GM19238 (cell line): ENCODE results near the gene LOXL4.

Experiments used
- DNase-seq: peaks from one replicate; pipeline ENCODE4 v3.0.0; 2011; ENCODE audit warnings: low spot score; ENCODE audit not compliant: insufficient read length

The LOXL4 gene

DNA sequence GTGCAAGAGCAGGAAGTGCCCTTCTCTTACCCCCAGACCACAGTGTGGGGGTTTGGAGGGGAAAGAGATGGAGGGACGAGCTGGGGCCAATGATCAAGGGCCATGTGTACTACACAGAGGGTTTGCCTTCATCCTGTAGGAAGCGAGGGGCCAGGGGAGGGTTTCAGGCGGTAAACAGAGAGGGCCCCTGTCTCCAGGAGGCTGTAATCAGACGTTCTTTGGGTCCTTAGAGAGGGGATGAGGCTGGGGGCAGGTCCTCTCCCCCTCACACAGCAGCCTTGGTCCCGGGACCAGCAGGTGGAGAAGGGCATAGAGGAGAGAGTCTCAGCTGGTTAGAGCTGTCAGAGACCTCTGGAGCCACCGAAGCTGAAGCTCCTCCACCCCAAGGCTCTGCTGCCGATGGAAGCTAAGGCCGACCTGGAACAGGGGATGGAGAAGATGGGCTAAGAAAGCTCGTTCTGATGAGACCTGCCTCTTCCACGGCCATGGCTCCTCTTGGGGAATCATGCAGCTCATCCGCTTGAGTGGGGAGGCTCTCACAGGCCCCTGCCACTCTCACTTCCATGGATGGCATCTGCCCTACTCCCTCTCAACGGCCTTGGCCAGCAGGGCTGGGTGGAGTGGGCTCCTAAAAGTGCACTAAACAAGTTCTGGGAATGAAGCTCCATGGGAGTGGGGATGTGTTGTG, 3.5 kb downstream of the LOXL4 start:
- DNase-seq: no peak

- no peak for DNase-seq
Observed at GRCh38 chr10:98263088-98263487, 4.9 kb downstream of the LOXL4 start.

- DNase-seq: no peak
Observed at GRCh38 chr10:98262571-98262970, 5.4 kb downstream of the LOXL4 start.

DNA sequence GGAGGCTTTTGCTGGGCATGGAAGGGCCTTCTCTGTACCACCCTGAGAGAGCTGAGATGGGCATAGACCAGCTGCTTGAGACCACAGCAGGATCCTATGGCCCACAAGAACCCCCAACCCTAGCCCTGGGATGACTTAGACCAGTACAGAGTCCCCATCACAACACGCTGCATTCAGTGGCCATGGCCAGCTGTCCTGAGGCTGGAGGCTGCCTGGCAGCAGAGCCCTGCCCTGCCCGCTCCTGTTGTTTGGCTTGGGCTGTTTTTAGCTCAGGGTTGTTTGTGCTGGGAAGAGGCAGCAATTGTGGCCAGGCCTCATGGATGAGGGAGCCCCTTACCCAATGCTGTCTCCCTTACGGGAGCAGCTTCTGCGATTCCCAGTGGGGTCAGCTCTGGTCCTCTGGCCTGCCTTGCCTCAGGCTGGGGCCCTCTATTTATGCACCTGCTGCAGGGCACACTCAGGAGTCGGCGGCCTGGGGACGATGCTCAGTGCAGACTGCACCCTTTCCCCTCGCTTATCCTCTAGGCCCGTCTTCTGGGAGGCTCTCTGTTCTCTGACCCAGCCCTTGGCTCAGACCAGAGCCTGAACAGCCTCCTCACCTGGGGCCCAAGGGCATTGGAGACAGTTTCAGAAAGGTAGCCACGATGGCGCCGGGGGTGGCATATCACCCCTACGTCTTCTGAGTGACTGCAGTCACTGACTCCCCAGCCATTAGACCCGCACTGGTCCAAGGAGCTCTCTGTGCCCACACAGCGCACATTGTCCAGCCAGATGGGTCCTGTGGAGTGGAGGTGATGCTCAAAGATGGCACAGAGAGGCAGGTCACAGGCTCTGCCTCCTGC, 6.3 kb downstream of the LOXL4 start:
- no peak for DNase-seq

DNA sequence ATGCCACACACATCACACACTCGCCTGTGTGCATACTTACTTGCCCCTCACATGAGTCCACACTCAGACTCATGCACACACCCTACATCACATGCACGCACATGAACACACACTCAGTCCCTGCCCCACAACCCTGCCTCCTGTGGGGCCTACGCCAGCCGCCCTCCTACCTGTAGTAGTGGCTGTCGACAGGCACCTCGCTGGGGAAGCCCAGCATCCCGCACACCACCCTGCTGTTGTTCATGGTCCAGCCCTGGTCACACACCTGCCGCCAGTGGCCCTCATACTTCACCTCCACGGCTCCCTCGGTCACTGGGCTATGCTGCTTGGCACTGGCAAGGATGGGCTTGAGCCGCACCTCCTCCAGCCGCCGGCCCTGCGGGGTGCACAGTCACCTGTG, 7.2 kb downstream of the LOXL4 start:
- DNase-seq: no peak

- no peak for DNase-seq
Observed at GRCh38 chr10:98260350-98260749, 7.6 kb downstream of the LOXL4 start.

- no peak for DNase-seq
Observed at GRCh38 chr10:98259606-98260315, 8.2 kb downstream of the LOXL4 start.

GRCh38 chr10:98258683-98259454, 9.1 kb downstream of the LOXL4 start:
- no peak for DNase-seq

- no peak for DNase-seq
Observed at GRCh38 chr10:98257961-98258360, 10.0 kb downstream of the LOXL4 start.

DNA sequence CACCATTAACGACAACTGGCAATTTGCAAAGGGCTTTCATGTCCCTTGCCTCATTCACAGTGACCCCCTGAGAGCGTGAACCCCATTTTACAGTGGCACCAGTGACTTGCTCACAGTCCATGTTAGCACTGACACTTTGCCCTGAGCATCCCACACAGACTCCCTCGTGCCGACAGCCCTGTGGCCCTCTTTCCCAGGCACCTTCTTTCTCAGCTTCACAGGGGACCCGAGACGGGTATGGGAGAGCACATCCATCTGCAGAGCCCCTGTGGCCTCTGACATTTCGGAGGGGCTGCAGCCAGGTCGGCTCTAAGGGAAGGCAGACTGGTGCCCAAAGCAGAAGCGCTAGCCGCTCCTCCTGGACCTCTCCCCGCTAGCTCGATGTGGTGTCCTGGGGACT, 10.8 kb downstream of the LOXL4 start:
- DNase-seq: no peak

DNA sequence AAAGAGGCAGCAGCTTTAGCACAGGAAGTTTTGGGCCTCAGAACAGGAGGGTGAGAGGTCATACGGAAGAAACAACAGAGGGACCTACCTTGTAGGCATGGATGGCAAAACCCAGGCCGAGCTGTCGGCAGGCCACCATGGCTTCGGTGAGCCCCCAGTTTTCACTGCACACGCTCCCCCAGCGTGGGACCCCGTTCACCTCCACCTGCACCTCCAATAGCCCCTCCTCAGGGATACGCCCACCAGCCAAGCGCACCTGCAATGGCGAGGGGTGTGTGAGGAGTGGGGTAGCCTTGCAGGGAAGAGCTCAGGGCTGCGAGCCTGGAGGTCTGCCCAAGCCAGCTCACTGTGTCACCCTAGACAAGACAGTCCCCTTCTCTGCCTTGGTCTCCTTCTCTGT, 11.3 kb downstream of the LOXL4 start:
- no peak for DNase-seq

DNA sequence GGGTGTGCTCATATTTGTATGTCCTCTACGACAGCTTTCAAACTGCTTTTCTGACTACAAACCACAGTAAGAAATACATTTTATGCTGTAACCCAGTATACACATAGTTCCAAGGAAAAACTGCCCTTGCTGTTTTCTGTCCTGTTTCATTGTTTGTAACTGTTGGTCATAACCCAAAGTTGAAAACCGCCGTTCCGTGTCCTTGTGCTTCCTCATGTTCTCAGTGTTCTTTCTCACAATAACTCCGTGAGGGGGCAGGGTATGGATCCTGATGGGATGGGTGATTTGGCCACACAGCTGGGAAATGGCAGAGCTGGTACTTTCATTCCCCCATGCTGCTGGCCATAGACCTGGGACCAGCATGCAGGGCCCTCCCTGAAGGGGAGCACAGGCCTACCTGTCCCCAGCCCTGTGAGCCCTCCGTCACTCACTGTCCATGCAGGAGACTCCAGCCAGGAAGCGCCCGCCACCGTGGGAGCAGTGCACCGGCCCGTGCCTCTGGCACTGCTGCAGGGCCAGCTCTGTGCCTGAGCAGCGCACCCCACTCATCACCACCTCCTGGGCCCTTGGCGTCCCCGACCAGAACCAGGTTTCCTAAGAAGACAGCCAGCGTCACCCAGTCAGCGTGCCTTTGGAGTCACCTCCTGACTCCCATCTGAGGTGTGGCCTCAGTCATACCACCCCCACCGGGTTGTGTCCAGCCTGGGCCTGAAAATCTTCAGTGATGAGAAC, 12.7 kb downstream of the LOXL4 start:
- DNase-seq: no peak

DNA sequence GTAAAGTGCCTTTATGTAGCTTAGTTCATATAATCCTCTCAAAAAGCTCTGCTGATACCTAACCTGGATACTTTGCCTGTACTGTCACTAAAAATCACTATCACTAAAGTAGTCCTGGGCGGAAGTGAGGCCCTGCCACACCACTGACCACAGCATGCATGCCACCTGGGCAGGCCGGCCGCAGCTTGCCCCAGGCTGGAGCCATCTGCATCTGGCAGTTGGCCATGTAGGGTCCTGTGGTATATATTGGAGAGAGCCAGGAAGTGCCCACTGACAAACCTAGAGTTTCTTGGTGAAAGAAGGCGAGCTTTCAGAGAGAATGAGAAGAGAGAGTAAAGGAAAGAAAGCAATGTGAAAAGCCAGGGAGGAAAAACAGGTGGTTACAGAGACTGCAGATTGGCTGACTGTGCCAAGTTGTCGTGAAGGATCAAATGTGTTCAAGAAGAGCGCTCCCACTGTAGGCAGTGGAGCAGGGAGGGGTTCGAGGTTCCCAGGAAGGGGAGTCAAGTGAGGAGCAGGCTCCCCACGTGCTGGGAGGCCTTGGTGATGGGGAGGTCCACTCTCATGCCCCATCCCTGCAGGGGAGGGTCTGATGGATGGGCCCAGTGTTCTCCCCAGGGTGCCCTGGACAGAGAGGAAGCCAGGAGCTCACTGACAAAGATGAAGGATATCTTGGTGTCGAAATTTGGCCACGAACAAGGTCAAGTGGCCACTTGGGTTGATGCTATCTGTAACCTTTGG, 13.6 kb downstream of the LOXL4 start:
- DNase-seq: no peak

DNA sequence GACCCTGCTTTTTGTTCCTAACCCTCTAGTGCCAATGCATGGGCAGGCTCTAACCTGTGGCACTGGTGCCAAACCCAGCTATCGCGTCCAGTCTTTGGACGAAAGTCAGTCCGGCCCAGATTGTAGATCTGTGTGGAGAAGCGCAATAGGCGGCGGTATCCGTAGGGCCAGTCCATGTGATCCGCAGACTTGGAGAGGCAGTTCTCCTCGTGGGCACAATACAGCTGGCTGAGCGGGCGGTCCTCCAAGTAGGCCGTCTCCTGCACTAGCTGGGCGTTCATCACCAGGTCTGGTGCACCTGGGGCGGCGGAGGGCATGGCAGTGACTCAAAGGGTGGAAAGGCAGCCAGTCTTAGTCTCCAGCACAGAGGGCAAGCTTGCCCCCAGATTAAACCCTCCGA, 14.5 kb downstream of the LOXL4 start:
- DNase-seq: no peak

GRCh38 chr10:98252464-98252863, 15.5 kb downstream of the LOXL4 start:
- DNase-seq: no peak

DNA sequence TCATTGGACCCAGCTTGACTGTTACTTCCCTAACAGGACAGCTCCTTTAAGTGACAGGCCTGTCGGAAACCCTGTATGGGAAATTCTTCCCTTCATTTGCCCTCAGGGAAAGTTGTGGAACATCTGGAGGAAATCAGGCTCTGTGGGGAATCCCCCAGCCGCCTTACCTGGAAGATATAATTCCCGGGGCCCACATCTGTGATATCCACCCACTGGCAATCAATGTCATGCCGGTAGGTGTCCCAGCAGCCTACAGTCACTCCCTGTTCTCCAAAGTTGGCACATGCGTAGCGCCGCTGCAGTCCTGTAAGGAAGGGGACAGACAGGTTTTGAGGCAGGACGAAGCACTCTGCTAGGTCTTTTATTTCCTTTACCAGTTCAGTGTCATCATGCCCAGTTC, 16.6 kb downstream of the LOXL4 start:
- no peak for DNase-seq

DNA sequence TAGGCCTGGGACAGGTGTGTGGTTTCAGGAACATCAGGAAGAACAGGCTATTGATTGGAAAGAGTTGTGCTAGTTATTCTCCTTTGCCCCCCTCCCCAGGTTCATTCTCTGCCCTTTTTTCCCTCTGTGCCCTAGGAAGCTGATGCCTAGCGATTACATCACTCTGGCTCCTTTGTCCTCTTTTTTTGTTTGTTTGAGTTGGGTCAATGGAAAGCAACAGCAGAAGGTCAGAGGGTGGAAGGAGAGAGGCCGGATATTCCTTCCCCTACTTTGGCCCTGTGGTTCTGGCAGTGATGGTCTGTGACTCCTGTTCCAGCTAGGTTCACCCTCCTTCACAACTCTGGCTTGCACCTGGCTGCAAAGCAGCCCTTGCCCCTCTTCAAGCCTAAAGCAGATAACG, 18.9 kb downstream of the LOXL4 start:
- no peak for DNase-seq

GRCh38 chr10:98248018-98248417, 20.0 kb downstream of the LOXL4 start:
- no peak for DNase-seq

GRCh38 chr10:98246911-98247805, 20.8 kb downstream of the LOXL4 start:
- DNase-seq: no peak
